T follicular helper cell (primary cell): ENCODE results near the gene ARL4A.
"Not testable (repeated sequence)": the region's sequence is repeated elsewhere in the genome, so short reads cannot be mapped to it uniquely, and the experiment has no call there.

Experiments used
- DNase-seq: peaks from one replicate; pipeline ENCODE4 v3.0.0-alpha.2; 2020; ENCODE audit warnings: low read depth
- total RNA-seq, 2 experiments: gene quantifications; one replicate each; lab custom pipeline; 2026; lab: John Stamatoyannopoulos, UW

Gene ARL4A
- total RNA-seq, result 20.9 to 21.3 reads per million in 2 experiments

GRCh38 chr7:12686891-12687717, at the start of gene ARL4A:
ARL4A (plus strand) TSS chr7:12687633; CDS start chr7:12688255, 622 bp downstream.
- DNase-seq, result peak; percentile 83

DNA sequence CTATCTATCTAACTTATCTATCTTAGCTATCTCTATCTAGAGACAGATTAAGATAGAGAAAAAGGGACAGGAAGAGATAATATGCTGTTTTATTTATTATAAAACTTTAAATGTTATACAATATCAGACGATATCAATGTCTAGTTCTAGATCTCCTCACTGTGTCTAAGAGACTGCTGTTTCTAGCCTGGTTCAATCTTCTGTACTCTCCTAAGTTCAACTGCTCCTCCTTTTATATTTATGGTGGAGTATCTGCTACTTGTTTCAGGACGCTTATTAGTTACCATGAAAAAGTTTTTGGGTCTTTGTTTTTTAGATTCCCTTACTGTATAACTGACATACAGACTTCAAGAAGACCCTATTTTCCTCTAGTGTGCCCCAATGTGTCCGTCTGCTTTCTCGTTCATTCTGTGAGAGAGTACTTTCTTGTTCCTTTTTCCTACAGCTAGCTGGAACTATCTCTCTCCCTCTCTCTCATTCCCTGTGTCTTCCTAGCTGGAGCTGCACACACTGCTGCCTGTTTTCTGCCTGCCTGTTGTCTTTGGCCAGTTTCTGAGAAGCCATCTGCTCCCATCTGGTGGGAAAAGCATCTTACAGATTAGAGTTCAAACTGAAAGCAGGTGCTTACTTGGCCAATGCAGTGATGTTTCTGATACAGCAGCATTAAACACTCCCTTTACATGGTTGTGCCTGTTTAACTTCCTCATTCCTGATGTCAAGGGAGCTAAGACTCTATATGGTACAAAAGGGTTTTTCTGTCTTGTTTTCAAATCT, 49.4 kb upstream of the ARL4A start:
- no peak for DNase-seq

- DNase-seq, result no peak
These were observed 48.5 kb upstream of the ARL4A start for GRCh38 chr7:12638851-12639456.

- no peak for DNase-seq
These were observed 46.9 kb upstream of the ARL4A start for GRCh38 chr7:12640299-12641096.

DNA sequence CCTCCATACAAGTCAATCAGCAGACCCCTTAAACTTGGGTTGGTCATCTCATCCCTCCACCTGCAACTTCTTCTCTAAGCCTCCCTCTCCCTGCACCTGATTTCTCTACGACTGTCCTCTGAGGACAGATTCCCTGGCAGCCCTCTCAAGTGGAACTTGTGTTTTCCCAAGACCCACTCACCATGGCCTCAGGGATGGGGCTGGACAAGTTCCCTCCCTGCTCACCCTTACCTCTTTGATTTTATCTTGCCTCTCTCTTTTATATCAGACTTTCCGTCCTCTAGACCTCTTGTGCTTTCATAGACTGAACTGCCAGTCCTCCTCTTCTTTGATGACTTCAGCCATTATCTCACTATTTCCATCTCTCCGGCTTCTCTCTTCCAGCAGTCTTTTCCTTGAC, 46.2 kb upstream of the ARL4A start:
- DNase-seq, result no peak

- DNase-seq, result no peak
These were observed 44.9 kb upstream of the ARL4A start for GRCh38 chr7:12642508-12642907.

DNA sequence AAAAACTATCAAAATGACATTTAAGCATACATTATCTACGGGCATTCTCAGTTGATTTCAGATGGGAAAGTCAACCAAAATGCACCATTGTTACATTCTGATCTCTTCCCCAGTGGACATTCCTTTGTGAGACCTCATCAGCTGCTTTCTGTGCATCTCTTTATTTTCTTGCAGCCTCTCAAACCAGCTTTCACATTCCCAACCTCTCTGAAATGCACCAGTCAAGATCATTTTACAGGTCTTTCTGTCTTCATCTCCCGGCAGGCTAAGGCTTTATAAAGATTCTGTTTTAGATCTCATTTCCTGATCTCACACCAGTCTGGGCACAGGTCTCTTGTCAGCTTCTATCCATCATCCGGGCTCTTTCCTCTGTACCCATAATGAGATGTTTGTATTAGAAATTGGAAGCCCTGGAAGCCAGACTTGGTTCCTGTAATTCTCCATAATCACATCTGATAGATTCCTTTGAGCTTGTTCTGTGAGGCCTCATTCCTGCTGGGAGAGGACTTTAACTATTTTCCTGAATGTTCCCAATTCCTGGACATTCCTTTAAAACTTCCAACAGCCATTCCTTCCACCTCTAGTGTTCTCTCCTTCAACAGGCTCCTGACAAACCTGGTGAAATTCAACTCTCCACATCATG, 44.3 kb upstream of the ARL4A start:
- DNase-seq, result no peak

- no peak for DNase-seq
These were observed 43.8 kb upstream of the ARL4A start for GRCh38 chr7:12643644-12644043.

- not testable (repeated sequence) for DNase-seq
These were observed 42.2 kb upstream of the ARL4A start for GRCh38 chr7:12645212-12645611.

GRCh38 chr7:12646139-12646538, 41.3 kb upstream of the ARL4A start:
- no peak for DNase-seq

- DNase-seq, result no peak
These were observed 39.8 kb upstream of the ARL4A start for GRCh38 chr7:12647364-12648219.

GRCh38 chr7:12648704-12649261, 38.6 kb upstream of the ARL4A start:
- DNase-seq, result no peak

DNA sequence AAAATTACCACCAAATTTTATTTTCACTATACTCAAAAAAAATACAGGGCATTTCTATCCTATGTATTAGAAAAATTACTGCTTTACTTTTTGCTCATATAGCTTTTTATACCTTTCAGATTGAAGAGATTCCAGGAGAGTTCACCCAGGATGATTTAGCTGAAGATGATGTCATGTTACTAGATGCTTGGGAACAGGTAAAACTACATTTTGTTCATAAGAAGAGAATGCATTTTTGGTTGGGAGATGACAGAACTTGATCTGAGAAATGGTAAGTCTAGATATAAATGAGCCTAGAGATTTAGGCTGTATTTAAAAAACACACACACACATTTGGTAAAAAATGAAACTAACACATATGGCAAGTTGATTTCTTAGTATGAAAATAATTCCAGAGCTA, 38.1 kb upstream of the ARL4A start:
- DNase-seq, result no peak

GRCh38 chr7:12650080-12650479, 37.4 kb upstream of the ARL4A start:
- no peak for DNase-seq

DNA sequence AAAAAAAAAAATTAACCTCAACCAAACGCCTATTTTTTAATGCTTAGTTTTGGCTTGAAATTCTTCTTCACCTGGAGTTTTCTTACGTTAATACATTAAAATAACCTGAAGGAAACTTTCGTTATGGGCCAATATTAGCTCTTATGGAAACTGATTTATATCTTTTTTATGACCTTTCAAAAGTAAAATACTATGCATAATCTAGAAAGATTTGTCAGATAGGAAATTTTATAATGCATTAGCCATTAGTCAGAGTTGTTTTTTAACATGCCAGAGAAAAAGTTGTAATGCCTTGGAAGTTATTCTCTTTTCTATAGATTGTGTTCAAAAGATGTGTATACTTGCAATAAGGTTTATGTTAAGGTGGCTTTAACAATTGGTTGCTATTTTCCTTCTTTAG, 34.3 kb upstream of the ARL4A start:
- DNase-seq, result no peak

DNA sequence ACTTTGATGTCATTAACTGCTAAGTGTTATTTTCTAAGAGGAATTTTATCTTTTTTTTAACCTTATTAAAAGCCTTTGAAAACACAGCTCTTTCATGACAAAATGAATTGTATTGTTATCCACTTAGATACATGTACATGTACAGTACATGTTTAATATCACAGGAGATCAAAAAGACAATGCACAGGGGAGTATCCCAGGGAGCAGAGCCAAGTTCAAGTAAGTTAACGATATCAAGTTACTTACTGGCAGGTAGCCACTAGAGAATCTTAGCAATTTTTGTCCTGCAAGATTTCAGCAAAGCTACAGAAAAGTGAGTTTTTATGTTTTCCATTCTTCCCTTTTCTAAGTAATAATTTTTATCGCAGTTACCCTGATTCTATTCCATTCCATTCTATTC, 33.9 kb upstream of the ARL4A start:
- DNase-seq, result no peak

DNA sequence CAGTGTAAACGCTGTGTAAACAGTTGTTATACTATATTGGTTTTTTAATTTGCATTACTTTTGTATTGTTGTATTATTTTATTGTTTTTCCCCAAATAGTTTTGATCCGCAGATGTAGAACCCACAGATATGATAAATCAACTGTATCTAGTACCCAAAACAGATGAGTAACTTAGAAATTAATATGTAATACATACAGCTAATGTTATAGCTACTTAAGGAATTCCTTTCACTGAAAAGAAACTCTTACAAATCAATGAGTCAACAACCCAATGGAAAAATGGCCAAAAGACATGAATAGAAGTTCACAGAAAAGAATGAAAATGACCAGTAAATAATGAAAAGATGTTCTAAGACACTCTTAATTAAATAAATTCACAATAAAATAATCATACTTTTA, 32.3 kb upstream of the ARL4A start:
- no peak for DNase-seq

DNA sequence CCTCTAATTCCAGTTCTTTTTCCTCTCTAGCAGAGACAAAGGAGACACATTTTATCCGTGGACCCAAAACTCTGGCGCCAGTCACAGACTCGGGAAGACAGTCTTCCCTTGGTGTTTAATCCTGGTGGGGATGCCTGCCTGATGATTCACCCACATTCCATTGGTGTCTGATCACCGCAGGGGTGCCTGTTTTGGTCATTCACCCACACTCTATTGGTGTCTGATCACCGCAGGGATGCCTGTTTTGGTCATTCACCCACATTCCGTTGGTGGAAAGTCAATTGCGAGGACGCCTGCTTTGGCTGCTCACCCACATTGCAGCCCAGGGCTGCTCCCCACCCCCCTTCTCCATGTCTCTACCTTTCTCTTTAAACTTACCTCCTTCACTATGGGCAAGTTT, 27.0 kb upstream of the ARL4A start:
- DNase-seq, result not testable (repeated sequence)

- DNase-seq, result not testable (repeated sequence)
These were observed 26.4 kb upstream of the ARL4A start for GRCh38 chr7:12660986-12661385.

DNA sequence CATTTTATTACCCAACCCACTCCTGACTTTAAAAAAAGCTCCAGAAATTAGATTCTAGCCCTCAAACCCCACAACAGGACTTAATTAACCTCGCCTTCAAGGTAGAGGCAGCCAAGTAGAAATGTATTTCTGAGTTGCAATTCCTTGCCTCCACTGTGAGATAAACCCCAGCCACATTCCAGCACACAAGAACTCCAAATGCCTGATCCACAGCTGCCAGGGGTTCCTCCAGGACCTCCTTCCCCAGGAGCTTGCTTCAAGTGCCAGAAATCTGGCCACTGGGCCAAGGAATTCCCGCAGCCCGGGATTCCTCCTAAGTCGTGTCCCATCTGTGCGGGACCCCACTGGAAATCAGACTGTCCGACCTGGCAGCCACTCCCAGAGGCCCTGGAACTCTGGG, 25.9 kb upstream of the ARL4A start:
- no peak for DNase-seq
